ENCODE measurements around the gene GDF7. TPM values are rescaled to one million over a fixed set of nuclear protein-coding genes. Genes with fewer than 3 reads are reported as not detected.

Gene GDF7
- total RNA-seq, 4 donors from 2014 or later: 1.9 to 3.1 (median 2.4) TPM

DNA sequence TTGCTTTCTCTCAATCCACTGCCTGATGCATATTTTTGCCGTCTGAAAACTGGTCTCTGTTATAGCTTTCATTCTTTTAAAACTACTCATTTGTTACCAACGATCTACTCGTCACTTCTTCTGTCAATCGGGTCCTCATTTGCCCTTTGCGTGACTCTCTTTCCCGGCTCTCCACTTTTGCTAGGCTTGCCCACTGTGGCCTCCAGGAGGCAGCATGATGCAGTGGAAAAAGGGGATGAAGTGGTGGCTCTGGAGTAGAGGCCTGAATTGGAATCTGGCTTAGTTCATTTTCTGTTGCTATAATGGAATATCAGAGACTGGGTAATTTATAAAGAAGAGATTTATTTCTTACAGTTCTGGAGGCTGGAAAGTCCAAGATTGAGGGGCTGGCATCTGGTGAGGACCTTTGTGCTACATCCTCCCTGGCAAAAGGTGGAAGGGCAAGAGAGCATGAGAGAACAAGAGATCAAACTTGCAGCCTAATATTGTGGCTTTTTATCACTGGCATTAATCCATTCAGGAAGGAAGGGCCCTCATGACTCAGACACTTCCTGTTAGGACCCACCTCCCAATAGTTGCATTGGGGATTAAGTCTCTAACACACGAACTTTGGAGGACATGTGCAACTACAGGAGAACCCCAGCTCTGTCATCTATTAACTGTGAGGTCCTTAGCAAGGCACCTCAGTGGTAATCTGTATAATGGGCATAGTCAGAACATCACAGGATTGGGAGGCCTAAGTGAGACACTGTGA is 15.4 kb downstream of the GDF7 start:
- H3K4me3 ChIP-seq: no peak overlapping the region
- no peak overlapping the region for H3K27ac ChIP-seq
- TF ChIP-seq EP300 (IDR thresholded peaks at IDR 0.05): no peak
- TF ChIP-seq, protein P1, sequence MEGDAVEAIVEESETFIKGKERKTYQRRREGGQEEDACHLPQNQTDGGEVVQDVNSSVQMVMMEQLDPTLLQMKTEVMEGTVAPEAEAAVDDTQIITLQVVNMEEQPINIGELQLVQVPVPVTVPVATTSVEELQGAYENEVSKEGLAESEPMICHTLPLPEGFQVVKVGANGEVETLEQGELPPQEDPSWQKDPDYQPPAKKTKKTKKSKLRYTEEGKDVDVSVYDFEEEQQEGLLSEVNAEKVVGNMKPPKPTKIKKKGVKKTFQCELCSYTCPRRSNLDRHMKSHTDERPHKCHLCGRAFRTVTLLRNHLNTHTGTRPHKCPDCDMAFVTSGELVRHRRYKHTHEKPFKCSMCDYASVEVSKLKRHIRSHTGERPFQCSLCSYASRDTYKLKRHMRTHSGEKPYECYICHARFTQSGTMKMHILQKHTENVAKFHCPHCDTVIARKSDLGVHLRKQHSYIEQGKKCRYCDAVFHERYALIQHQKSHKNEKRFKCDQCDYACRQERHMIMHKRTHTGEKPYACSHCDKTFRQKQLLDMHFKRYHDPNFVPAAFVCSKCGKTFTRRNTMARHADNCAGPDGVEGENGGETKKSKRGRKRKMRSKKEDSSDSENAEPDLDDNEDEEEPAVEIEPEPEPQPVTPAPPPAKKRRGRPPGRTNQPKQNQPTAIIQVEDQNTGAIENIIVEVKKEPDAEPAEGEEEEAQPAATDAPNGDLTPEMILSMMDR (IDR thresholded peaks at IDR 0.05): no peak
- WGBS: 71% methylated on average over 7 of the region's 7 CpGs
- no peaks in the 10 kb centered on the region for H3K27me3 ChIP-seq
- H3K9me3 ChIP-seq: no peaks in the 10 kb centered on the region
- DNase-seq (ENCODE audit: low spot score in 2 of 2): no peak
- H3K36me3 ChIP-seq: peaks cover 25% of the 10 kb centered on the region
- no peaks in the 10 kb centered on the region for H3K4me1 ChIP-seq

DNA sequence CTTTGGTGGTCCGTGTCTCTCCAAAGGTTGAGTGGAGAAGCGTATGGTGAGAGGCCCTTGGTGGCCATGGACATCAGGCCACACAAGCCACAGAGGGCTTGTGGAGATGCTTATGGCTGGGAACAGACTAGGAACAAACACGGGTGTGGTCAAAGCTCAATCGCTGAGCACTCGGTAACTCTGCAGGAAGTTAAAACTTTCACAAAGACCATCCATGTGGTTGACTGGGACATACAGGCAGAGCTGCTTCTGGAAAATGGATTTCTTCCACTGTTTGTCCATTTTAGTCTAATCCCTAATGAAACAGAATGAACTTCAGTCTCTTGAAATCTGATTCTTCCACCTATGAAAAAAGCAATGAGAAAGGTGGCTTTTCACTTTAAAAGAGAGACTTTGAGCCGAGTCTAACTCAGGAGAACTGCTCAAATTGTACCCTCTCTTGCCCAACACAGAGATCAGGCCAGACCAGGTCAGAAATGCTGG is 17.7 kb downstream of the GDF7 start:
- TF ChIP-seq, protein P1 (IDR thresholded peaks at IDR 0.05): no peak
- no peak for TF ChIP-seq POLR2A (IDR thresholded peaks at IDR 0.05)
- Histone ChIP-seq H3K27me3 (no peaks in the 10 kb centered on the region), H3K9me3 (no peaks in the 10 kb centered on the region), H3K4me1 (no peaks in the 10 kb centered on the region), H3K27ac (no peak overlapping the region), H3K4me3 (no peak overlapping the region), H3K36me3 (peaks cover 30% of the 10 kb centered on the region)
- DNase-seq (ENCODE audit: low spot score in 2 of 2): no peak
- WGBS: 87% methylated on average over 6 of the region's 6 CpGs

DNA sequence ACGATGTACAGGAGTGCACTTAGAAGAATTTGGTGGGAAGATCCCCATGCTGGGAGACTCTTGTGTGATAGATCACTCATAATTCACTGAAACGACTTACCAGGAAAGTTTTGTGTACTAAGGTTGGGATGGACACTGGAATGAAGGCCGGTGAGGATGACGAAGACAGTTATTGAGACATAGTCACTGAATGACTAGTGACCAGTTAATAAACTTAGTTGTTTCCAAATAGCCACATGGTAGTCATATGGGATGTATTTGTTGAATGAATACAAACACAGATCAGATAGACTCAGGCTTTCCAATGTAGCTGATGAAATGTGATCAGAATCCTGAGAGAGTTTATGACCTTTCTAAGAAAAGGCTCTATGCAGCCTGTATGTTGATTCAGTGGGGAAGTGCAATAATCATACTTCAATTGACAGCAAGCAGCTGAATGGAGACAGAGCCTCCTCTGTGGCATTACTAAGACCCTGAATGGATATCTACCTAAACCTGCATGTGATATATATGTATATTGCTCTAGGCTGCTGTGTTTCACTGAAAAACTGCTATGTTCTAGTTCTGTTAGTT is 20.4 kb downstream of the GDF7 start:
- no peak for DNase-seq (ENCODE audit: low spot score in 2 of 2)
- Histone ChIP-seq H3K4me1 (no peaks in the 10 kb centered on the region), H3K27ac (no peak overlapping the region), H3K4me3 (no peak overlapping the region), H3K27me3 (no peaks in the 10 kb centered on the region), H3K36me3 (peaks cover 21% of the 10 kb centered on the region), H3K9me3 (no peaks in the 10 kb centered on the region)
- 93% methylated on average over 4 of the region's 4 CpGs for WGBS
- no peak for TF ChIP-seq POLR2AphosphoS5 (IDR thresholded peaks at IDR 0.05)
- no peak for TF ChIP-seq EP300 (IDR thresholded peaks at IDR 0.05)
- TF ChIP-seq, protein P1 (IDR thresholded peaks at IDR 0.05): no peak
- TF ChIP-seq POLR2A (IDR thresholded peaks at IDR 0.05): no peak

- H3K27me3 ChIP-seq: no peaks in the 10 kb centered on the region
- TF ChIP-seq POLR2AphosphoS5 (IDR thresholded peaks at IDR 0.05): no peak
- TF ChIP-seq EP300 (IDR thresholded peaks at IDR 0.05): no peak
- TF ChIP-seq, protein P1 (IDR thresholded peaks at IDR 0.05): no peak
- TF ChIP-seq POLR2A (IDR thresholded peaks at IDR 0.05): no peak
- peaks cover 17% of the 10 kb centered on the region for H3K36me3 ChIP-seq
- no peak overlapping the region for H3K27ac ChIP-seq
- 91% methylated on average over 11 of the region's 11 CpGs for WGBS
- H3K9me3 ChIP-seq: no peaks in the 10 kb centered on the region
- no peaks in the 10 kb centered on the region for H3K4me1 ChIP-seq
- DNase-seq (ENCODE audit: low spot score in 2 of 2): no peak
- H3K4me3 ChIP-seq: no peak overlapping the region
Measured at GRCh38 chr2:20689428-20690264, 22.7 kb downstream of the GDF7 start.
